IMR-90 (cell line): Measurements from ENCODE around the gene NECTIN4.
A peak's percentile ranks its signal among the peaks of the same experiment; 100 is the strongest.

Experiments
- BHLHE40 ChIP-seq: fragments of 150-350 bp; IDR thresholded peaks from 2 replicates; pipeline ENCODE4 v1.6.1; 2016; ENCODE audit warnings: mild to moderate bottlenecking, low read depth, low read length
- CEBPB ChIP-seq: IDR thresholded peaks from 2 replicates; pipeline ENCODE4 v1.6.1; 2012; ENCODE audit warnings: low read depth, low read length, improper control_type of control experiment
- CHD1 ChIP-seq: IDR thresholded peaks from 2 replicates; pipeline ENCODE4 v1.6.1; 2012; ENCODE audit warnings: low read depth, low read length, improper control_type of control experiment
- CTCF ChIP-seq: conservative IDR thresholded peaks from 2 replicates; pipeline ENCODE4 v1.5.1; 2012; ENCODE audit warnings: mild to moderate bottlenecking, low read depth, low read length, improper control_type of control experiment
- ELK1 ChIP-seq: fragments of 150-350 bp; IDR thresholded peaks from 2 replicates; pipeline ENCODE4 v1.6.1; 2016; ENCODE audit warnings: low read depth, mild to moderate bottlenecking, low read length, moderate library complexity, borderline replicate concordance
- MAFK ChIP-seq: IDR thresholded peaks from 2 replicates; pipeline ENCODE4 v1.6.1; 2012; ENCODE audit warnings: low read depth, low read length, improper control_type of control experiment
- MAZ ChIP-seq: IDR thresholded peaks from 2 replicates; pipeline ENCODE4 v1.6.1; 2012; ENCODE audit warnings: low read depth, mild to moderate bottlenecking, low read length, improper control_type of control experiment, moderate library complexity, borderline replicate concordance
- MXI1 ChIP-seq: IDR thresholded peaks from 2 replicates; pipeline ENCODE4 v1.6.1; 2012; ENCODE audit warnings: low read depth, mild to moderate bottlenecking, low read length, moderate library complexity, borderline replicate concordance
- POLR2A ChIP-seq: IDR thresholded peaks from 2 replicates; pipeline ENCODE4 v1.6.1; 2012; ENCODE audit warnings: mild to moderate bottlenecking, low read depth, low read length
- RAD21 ChIP-seq: IDR thresholded peaks from 2 replicates; pipeline ENCODE4 v1.6.1; 2012; ENCODE audit warnings: low read length, improper control_type of control experiment
- RCOR1 ChIP-seq: IDR thresholded peaks from 2 replicates; pipeline ENCODE4 v1.6.1; 2012; ENCODE audit warnings: mild to moderate bottlenecking, low read length, improper control_type of control experiment; ENCODE audit not compliant: insufficient replicate concordance
- RFX5 ChIP-seq: IDR thresholded peaks from 2 replicates; pipeline ENCODE4 v1.8.0; 2012; ENCODE audit warnings: low read depth, mild to moderate bottlenecking, low read length, moderate library complexity
- SMC3 ChIP-seq: fragments of 150-350 bp; IDR thresholded peaks from 2 replicates; pipeline ENCODE4 v1.6.1; 2016; ENCODE audit warnings: low read depth, mild to moderate bottlenecking, antibody characterized with exemption, low read length, moderate library complexity
- TF ChIP-seq, protein P1 (sequence below): fragments of 150-350 bp; IDR thresholded peaks from 2 replicates; pipeline ENCODE4 v1.6.1; 2017; ENCODE audit warnings: mild to moderate bottlenecking, antibody characterized with exemption, low read length, low read depth

GRCh38 chr1:161115132-161115711 lies 25.9 kb upstream of the NECTIN4 start:
- TF ChIP-seq CTCF (no peak), RFX5 (no peak), CEBPB (peak; percentile 86), POLR2A (no peak), MAFK (no peak), RAD21 (no peak), ELK1 (no peak), CHD1 (no peak), MAZ (no peak), SMC3 (no peak), RCOR1 (no peak), MXI1 (no peak), BHLHE40 (0 out of 2 replicates have a peak, but pooled peaks have one; percentile 18)
- TF ChIP-seq, protein P1, sequence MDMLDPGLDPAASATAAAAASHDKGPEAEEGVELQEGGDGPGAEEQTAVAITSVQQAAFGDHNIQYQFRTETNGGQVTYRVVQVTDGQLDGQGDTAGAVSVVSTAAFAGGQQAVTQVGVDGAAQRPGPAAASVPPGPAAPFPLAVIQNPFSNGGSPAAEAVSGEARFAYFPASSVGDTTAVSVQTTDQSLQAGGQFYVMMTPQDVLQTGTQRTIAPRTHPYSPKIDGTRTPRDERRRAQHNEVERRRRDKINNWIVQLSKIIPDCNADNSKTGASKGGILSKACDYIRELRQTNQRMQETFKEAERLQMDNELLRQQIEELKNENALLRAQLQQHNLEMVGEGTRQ: no peak
